KMS-11 (cell line): Measurements from ENCODE around the gene RGS7.

Experiments used
- H2AFZ ChIP-seq: fragments of 200-600 bp; sonication (generic); 2 replicates; pipeline ENCODE4 v1.6.1; 2016; ENCODE audit warnings: antibody characterized with exemption, mixed run types, low read depth
- H3K27ac ChIP-seq: fragments of 200-600 bp; sonication (generic); 2 replicates; pipeline ENCODE4 v1.6.1; 2016; ENCODE audit warnings: mild to moderate bottlenecking, mixed run types
- H3K27me3 ChIP-seq: fragments of 200-600 bp; sonication (generic); 2 replicates; pipeline ENCODE4 v1.6.1; 2017; ENCODE audit warnings: mild to moderate bottlenecking, low read depth, mixed run types, moderate library complexity; ENCODE audit not compliant: insufficient read depth
- H3K36me3 ChIP-seq: fragments of 200-600 bp; sonication (generic); 2 replicates; pipeline ENCODE4 v1.6.1; 2017; ENCODE audit warnings: mild to moderate bottlenecking, mixed run types; ENCODE audit not compliant: insufficient read depth
- H3K4me1 ChIP-seq: fragments of 200-600 bp; sonication (generic); 2 replicates; pipeline ENCODE4 v1.6.1; 2016; ENCODE audit warnings: mild to moderate bottlenecking, low read depth, mixed run types; ENCODE audit not compliant: poor library complexity, severe bottlenecking
- H3K4me2 ChIP-seq: fragments of 200-600 bp; sonication (generic); 2 replicates; pipeline ENCODE4 v1.7.0; 2016; ENCODE audit warnings: mild to moderate bottlenecking, mixed run types
- H3K4me3 ChIP-seq: fragments of 200-600 bp; sonication (generic); IDR thresholded peaks from 2 replicates; pipeline ENCODE4 v1.6.1; 2017; ENCODE audit warnings: low read depth, low read length, mixed read lengths; ENCODE audit not compliant: insufficient read depth
- H3K79me2 ChIP-seq: fragments of 200-600 bp; sonication (generic); 2 replicates; pipeline ENCODE4 v1.6.1; 2016; ENCODE audit warnings: low read depth, mixed run types; ENCODE audit not compliant: insufficient read depth
- H3K9ac ChIP-seq: fragments of 200-600 bp; sonication (generic); 2 replicates; pipeline ENCODE4 v1.6.1; 2016; ENCODE audit warnings: mild to moderate bottlenecking, mixed run types
- H4K20me1 ChIP-seq: fragments of 200-600 bp; sonication (generic); 2 replicates; pipeline ENCODE4 v1.6.1; 2016; ENCODE audit warnings: mild to moderate bottlenecking, mixed run types; ENCODE audit not compliant: insufficient read depth
- CTCF ChIP-seq: fragments of 200-600 bp; sonication (generic); conservative IDR thresholded peaks from 2 replicates; pipeline ENCODE4 v1.6.1; 2017; ENCODE audit warnings: low read depth, mild to moderate bottlenecking, antibody characterized with exemption, low read length, moderate library complexity, mixed read lengths

The RGS7 gene

GRCh38 chr1:240956424-240956823 lies 400.6 kb downstream of the RGS7 start:
- no peak for TF ChIP-seq CTCF
- no peak overlapping the region for H3K9ac ChIP-seq
- H2AFZ ChIP-seq, result no peak overlapping the region
- no peaks in the 10 kb centered on the region for H3K27me3 ChIP-seq
- H3K4me3 ChIP-seq, result no peak overlapping the region
- no peaks in the 10 kb centered on the region for H3K4me1 ChIP-seq
- no peaks in the 10 kb centered on the region for H3K79me2 ChIP-seq
- no peak overlapping the region for H3K27ac ChIP-seq
- H3K4me2 ChIP-seq, result no peak overlapping the region
- no peaks in the 10 kb centered on the region for H4K20me1 ChIP-seq
- H3K36me3 ChIP-seq, result no peaks in the 10 kb centered on the region

DNA sequence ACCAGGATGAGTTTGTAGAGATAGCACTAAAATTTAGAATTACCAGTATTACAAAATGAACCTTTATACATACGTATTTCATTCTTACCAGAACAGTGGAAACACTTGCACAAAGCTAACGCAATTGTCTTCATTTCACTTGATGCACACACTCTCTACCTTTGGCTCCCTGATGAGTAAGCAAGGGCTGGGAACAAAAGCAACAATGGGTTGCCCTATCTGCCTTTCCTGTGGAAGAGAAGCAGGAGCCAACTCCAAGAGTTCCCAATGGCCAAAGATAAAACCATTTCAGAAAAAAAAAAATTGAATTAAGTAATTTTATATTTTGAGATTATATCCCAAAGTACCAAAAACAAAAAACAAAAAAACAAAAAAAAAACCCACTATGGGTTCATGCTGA lies 401.0 kb downstream of the RGS7 start:
- Histone ChIP-seq H2AFZ (no peak overlapping the region), H3K4me3 (no peak overlapping the region), H3K4me2 (no peak overlapping the region), H3K4me1 (no peaks in the 10 kb centered on the region), H3K27me3 (no peaks in the 10 kb centered on the region), H3K9ac (no peak overlapping the region), H3K79me2 (no peaks in the 10 kb centered on the region), H3K27ac (no peak overlapping the region), H4K20me1 (no peaks in the 10 kb centered on the region), H3K36me3 (no peaks in the 10 kb centered on the region)
- TF ChIP-seq CTCF, result no peak

- Histone ChIP-seq H3K27ac (no peak overlapping the region), H3K36me3 (no peaks in the 10 kb centered on the region), H4K20me1 (no peaks in the 10 kb centered on the region), H2AFZ (no peak overlapping the region), H3K4me1 (no peaks in the 10 kb centered on the region), H3K4me3 (no peak overlapping the region), H3K4me2 (no peak overlapping the region), H3K79me2 (no peaks in the 10 kb centered on the region), H3K27me3 (no peaks in the 10 kb centered on the region), H3K9ac (no peak overlapping the region)
- TF ChIP-seq CTCF, result no peak
Observed at GRCh38 chr1:240947438-240948224, 409.4 kb downstream of the RGS7 start.

- H3K4me3 ChIP-seq, result no peak overlapping the region
- no peaks in the 10 kb centered on the region for H3K27me3 ChIP-seq
- no peaks in the 10 kb centered on the region for H4K20me1 ChIP-seq
- H3K27ac ChIP-seq, result no peak overlapping the region
- no peaks in the 10 kb centered on the region for H3K4me1 ChIP-seq
- TF ChIP-seq CTCF, result peak; percentile 62
- no peaks in the 10 kb centered on the region for H3K36me3 ChIP-seq
- H3K9ac ChIP-seq, result no peak overlapping the region
- H3K4me2 ChIP-seq, result no peak overlapping the region
- no peaks in the 10 kb centered on the region for H3K79me2 ChIP-seq
- H2AFZ ChIP-seq, result no peak overlapping the region
Observed at GRCh38 chr1:240946926-240947325, 410.1 kb downstream of the RGS7 start.
